ENCODE results near the gene MTX2. TPM values are rescaled to one million over a fixed set of nuclear protein-coding genes. Genes with fewer than 3 reads are reported as not detected.
"Not testable (repeated sequence)": the region's sequence is repeated elsewhere in the genome, so short reads cannot be mapped to it uniquely, and the experiment has no call there.

MTX2 gene
- total RNA-seq, 2 donors from 2014 or later, result 24.8 to 28.2 TPM

DNA sequence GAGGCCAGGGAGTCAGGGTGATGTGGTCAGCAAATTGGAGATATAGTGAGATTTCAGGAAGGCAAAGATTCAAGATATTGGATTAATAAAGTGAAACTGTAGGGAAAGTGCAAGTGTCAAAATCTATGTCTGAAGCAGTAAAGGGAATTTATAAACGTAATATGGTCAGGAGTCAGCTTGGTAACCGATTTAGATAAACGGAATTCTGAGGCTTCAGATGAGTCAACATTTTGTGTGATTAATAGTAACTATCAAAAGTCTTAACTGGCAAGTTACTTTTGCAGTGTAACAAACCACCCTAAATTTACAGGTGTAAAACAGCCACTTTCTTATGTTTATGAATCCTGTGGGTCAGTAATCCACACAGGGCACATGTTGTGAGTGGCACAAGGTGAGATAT lies 10.9 kb downstream of the MTX2 start:
- peaks cover 0 to 9% of the 10 kb centered on the region in 2 donors for H3K36me3 Mint-ChIP-seq
- ATAC-seq (no peak), DNase-seq (ENCODE audit: low spot score in 2 of 2) (no peak)
- H3K27ac Mint-ChIP-seq, result peak overlapping the region in 1 of 2 donors; percentile 51
- no peaks in the 10 kb centered on the region for H3K9me3 Mint-ChIP-seq

DNA sequence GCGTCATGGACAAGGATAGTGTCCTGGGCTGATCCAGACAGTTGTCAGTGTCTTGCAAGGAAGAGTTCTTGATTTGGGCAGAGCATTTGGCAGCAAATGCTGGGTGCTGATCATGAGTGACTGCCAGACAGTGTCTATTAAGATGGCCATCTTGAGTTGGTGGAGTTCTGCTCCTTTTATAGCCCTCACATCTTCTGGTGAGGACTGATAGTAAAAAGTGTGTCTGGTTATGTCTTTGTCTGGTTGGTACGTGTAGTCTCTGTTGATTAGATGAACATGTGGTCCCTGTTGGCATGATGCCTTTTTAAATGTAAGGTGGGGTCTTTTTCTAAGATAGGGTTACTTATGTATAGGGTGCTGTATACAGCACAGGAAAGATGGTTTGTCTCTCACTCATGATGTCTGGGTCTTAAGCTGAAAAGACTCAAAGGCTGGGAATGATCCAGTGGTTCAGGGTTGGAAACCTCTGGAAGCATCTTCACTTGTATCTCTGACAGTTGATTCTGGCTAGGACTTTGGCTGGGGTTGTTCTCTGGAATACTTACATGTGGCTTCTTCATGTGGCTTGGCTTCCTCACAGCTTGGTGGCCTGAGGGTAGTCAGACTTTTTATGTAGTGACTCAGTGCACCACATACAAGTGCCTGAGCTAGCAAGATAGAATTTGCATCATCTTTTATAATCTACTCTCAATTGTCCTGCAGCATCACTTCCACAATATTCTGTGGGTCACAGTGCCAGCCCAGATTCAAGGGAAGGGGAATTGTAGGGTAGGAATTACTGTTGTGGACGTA lies 11.8 kb downstream of the MTX2 start:
- Mint-ChIP-seq H3K36me3 (peaks cover 0 to 11% of the 10 kb centered on the region in 2 donors), H3K27ac (no peak overlapping the region), H3K9me3 (no peaks in the 10 kb centered on the region)
- ATAC-seq, result peak; percentile 35 to 70
- no peak for DNase-seq (ENCODE audit: low spot score in 2 of 2)

DNA sequence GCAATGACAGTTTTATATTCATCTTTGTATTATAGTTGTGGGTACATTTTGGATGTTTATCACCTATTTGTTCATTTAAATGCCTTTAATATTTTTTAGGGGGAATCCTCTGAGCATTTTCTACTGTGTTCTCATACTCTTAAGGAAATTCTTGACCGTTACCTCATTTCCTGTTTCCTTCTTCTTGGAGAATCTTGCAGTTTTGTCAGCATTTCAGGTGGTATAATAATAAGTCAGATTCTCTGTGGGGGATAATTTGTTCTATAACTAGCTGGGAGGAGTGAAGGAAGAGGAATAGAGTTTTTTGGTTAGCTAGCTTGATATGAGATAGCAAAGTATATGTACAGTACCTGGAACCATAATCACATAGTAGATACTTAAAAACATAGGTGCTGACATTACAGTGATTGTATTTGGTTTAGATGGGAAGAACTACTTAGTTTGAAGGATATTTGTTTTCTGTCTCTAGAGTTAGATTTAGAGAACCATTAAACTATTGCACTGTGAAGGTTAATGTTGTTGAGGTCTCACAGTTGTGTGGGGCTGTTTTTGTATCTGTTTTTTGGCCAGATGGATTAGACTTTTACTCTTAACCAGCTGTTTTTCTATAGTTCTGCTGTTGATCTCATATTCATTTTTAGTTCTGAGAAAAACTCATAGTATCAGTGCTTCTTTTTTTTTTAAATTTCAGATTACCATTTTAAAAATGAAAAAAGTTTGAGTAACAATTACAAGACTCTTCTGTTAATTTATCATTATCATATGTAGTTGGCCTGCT lies 14.2 kb downstream of the MTX2 start:
- no peak for ATAC-seq
- no peak for DNase-seq (ENCODE audit: low spot score in 2 of 2)
- Mint-ChIP-seq H3K27ac (no peak overlapping the region), H3K36me3 (peaks cover 8 to 20% of the 10 kb centered on the region in 2 donors), H3K9me3 (no peaks in the 10 kb centered on the region)

DNA sequence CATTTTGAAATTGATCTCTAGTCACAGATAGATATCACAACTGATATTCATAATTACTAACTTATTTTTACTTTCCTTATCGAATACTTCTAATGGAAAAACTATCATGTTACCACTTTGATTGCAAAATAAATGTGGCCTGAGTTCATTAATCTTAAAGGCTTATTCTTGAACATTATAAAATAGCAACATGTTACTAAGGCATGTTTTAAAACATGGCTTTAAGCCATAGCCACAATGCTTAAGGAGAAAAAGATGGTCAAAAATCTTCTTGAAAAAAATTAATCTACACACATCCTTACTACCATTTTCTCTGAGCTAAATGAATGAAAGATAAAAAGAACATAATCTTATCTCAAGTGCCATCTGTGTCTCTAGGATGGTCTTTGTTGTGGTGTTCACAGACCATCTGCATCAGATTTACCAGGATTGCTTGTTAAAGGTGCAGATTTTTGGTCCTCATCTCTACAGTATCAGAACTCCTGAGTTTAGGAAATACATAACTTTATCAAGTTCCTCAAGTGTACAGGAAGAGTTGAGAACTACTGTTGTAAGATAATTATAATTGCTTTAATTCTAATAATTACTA lies 15.3 kb downstream of the MTX2 start:
- ATAC-seq (no peak), DNase-seq (ENCODE audit: low spot score in 2 of 2) (no peak)
- Mint-ChIP-seq H3K9me3 (no peaks in the 10 kb centered on the region), H3K36me3 (peaks cover 8 to 20% of the 10 kb centered on the region in 2 donors), H3K27ac (no peak overlapping the region)

- Mint-ChIP-seq H3K36me3 (peaks cover 8 to 20% of the 10 kb centered on the region in 2 donors), H3K27ac (no peak overlapping the region), H3K9me3 (no peaks in the 10 kb centered on the region)
- DNase-seq (ENCODE audit: low spot score in 2 of 2) (no peak), ATAC-seq (no peak)
These were observed 16.1 kb downstream of the MTX2 start for GRCh38 chr2:176285321-176285720.

- H3K27ac Mint-ChIP-seq, result peak overlapping the region in 1 of 2 donors; percentile 78
- DNase-seq (ENCODE audit: low spot score in 2 of 2) (no peak), ATAC-seq (no peak)
- no peaks in the 10 kb centered on the region for H3K9me3 Mint-ChIP-seq
- peaks cover 7 to 8% of the 10 kb centered on the region in 2 donors for H3K36me3 Mint-ChIP-seq
These were observed 22.1 kb downstream of the MTX2 start for GRCh38 chr2:176291335-176291734.

GRCh38 chr2:176291809-176292283 lies 22.6 kb downstream of the MTX2 start:
- H3K9me3 Mint-ChIP-seq, result no peaks in the 10 kb centered on the region
- DNase-seq (ENCODE audit: low spot score in 2 of 2), result no peak
- H3K36me3 Mint-ChIP-seq, result peaks cover 2% of the 10 kb centered on the region in 2 donors
- peak overlapping the region; percentile 78 to 88 for H3K27ac Mint-ChIP-seq
- ATAC-seq, result peak; percentile 74 to 97

- ATAC-seq (no peak), DNase-seq (ENCODE audit: low spot score in 2 of 2) (no peak)
- Mint-ChIP-seq H3K36me3 (no peaks in the 10 kb centered on the region), H3K27ac (no peak overlapping the region), H3K9me3 (no peaks in the 10 kb centered on the region)
These were observed 23.4 kb downstream of the MTX2 start for GRCh38 chr2:176292608-176293007.

GRCh38 chr2:176293334-176293733 lies 24.1 kb downstream of the MTX2 start:
- DNase-seq (ENCODE audit: low spot score in 2 of 2) (no peak), ATAC-seq (no peak)
- H3K36me3 Mint-ChIP-seq, result no peaks in the 10 kb centered on the region
- H3K27ac Mint-ChIP-seq, result no peak overlapping the region
- H3K9me3 Mint-ChIP-seq, result no peaks in the 10 kb centered on the region

- DNase-seq (ENCODE audit: low spot score in 2 of 2) (no peak), ATAC-seq (no peak)
- Mint-ChIP-seq H3K9me3 (no peaks in the 10 kb centered on the region), H3K36me3 (no peaks in the 10 kb centered on the region), H3K27ac (no peak overlapping the region)
These were observed 27.8 kb downstream of the MTX2 start for GRCh38 chr2:176297067-176297466.

- Mint-ChIP-seq H3K9me3 (no peaks in the 10 kb centered on the region), H3K36me3 (no peaks in the 10 kb centered on the region), H3K27ac (no peak overlapping the region)
- ATAC-seq, result no peak
- DNase-seq (ENCODE audit: low spot score in 2 of 2), result no peak
These were observed 28.5 kb downstream of the MTX2 start for GRCh38 chr2:176297737-176298136.

- ATAC-seq, H3K9me3 Mint-ChIP-seq: not testable (repeated sequence)
- peaks cover 47 to 54% of the 10 kb centered on the region in 2 donors for H3K36me3 Mint-ChIP-seq
These were observed 36.8 kb downstream of the MTX2 start for GRCh38 chr2:176306020-176306419.

GRCh38 chr2:176317199-176317598 lies 48.0 kb downstream of the MTX2 start:
- ATAC-seq (no peak), DNase-seq (ENCODE audit: low spot score in 2 of 2) (no peak)
- H3K36me3 Mint-ChIP-seq, result no peaks in the 10 kb centered on the region
- H3K9me3 Mint-ChIP-seq, result no peaks in the 10 kb centered on the region
- no peak overlapping the region for H3K27ac Mint-ChIP-seq

More at GRCh38 chr2:176306020-176306419, 36.8 kb downstream of the MTX2 start:
- not testable (repeated sequence) for DNase-seq (ENCODE audit: low spot score in 2 of 2); H3K27ac Mint-ChIP-seq

GRCh38 chr2:176317623-176318065 lies 48.4 kb downstream of the MTX2 start:
- H3K36me3 Mint-ChIP-seq, result no peaks in the 10 kb centered on the region
- H3K9me3 Mint-ChIP-seq, result no peaks in the 10 kb centered on the region
- no peak for DNase-seq (ENCODE audit: low spot score in 2 of 2)
- no peak overlapping the region for H3K27ac Mint-ChIP-seq
- no peak for ATAC-seq

- no peak for ATAC-seq
- DNase-seq (ENCODE audit: low spot score in 2 of 2), result no peak
These were observed 52.7 kb downstream of the MTX2 start for GRCh38 chr2:176321916-176322315.

DNA sequence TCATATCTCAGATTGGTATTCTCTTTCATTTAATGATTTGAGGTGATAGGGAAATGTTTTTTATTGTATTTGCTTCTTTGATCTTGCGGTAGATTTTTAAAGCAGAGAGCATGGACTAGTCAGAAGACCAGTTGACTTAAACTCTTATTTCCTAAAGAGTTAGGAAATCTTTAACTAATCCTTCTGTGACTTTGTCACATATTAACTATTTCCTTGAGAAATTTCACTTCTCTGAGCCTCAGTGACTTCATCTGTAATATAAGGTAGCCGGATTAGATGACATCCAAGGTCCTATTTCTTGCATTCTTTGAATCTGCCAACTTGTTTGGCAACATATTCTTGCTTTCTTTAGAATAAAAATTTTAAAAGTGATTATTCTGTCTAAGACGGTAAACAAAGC lies 55.6 kb downstream of the MTX2 start:
- no peaks in the 10 kb centered on the region for H3K36me3 Mint-ChIP-seq
- no peaks in the 10 kb centered on the region for H3K9me3 Mint-ChIP-seq
- ATAC-seq (no peak), DNase-seq (ENCODE audit: low spot score in 2 of 2) (no peak)
- no peak overlapping the region for H3K27ac Mint-ChIP-seq

More at GRCh38 chr2:176321916-176322315, 52.7 kb downstream of the MTX2 start:
- H3K27ac Mint-ChIP-seq, result no peak overlapping the region
- no peaks in the 10 kb centered on the region for H3K36me3 Mint-ChIP-seq
- H3K9me3 Mint-ChIP-seq, result no peaks in the 10 kb centered on the region

DNA sequence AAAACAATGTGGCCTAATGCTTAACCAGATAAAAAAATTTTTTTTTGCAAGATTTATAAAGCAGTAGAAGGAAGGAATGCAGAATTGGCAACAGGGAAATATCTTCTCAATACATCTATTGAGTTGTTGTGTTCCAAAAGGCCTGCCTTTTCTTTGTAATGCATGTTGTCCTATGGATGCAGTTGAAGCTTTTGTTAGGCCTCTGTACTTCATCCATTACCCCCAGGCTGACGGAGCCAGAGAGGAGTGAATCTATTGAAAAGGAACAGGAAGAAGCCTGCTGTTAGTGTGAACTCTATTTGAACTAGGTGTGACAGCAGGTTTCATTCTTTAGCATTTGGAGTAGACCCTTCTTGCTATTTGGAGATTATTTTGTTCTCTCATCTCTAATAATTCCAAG lies 56.5 kb downstream of the MTX2 start:
- no peaks in the 10 kb centered on the region for H3K9me3 Mint-ChIP-seq
- no peaks in the 10 kb centered on the region for H3K36me3 Mint-ChIP-seq
- H3K27ac Mint-ChIP-seq, result no peak overlapping the region
- no peak for DNase-seq (ENCODE audit: low spot score in 2 of 2)
- ATAC-seq, result no peak

Data from activated naive CD4-positive, alpha-beta T cell treated with anti-CD3 and anti-CD28 coated beads, Interleukin-2, amount 50 U/mL, for 72 hours (primary cell).